Smooth muscle cell of bladder (primary cell): ENCODE data around the gene EPDR1. TPM values are rescaled to one million over a fixed set of nuclear protein-coding genes. Genes with fewer than 3 reads are reported as not detected.

Source experiments
- total RNA-seq: library from RNA; depleted of rRNA; stranded (reverse); fragments of >200 nt; gene quantifications from 2 replicates; pipeline ENCODE4 v1.2.3, GENCODE V29; 2014

Gene EPDR1
- total RNA-seq = 42.5 and 112 TPM in 2 replicates

DNA sequence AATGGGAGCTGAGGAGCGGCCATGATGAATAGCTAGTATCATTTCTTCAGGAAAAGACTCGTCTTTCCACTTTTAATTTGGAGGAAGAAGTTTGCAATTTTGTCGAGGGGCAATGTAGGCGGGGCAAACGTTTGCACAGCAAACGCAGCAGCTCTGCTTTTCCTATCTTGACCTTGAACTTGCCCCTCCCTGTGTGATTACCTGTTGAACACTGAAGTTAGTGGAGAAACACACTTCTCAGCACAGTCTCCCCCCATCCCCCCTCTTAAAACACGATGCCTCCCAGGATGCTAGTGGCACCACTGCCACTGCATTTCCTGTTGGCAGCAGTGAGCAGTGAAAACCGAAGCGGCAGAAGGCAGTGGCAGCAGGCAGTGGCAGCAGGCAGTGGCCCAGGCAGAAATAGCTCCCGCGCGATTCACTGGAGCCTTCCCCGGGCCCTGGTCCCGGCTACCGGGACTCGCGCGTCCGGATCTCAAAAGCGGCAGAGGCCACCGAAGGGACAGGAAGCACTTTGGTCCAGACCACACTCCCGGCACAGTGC lies at the start of gene EPDR1:
Gene EPDR1, plus strand, starts transcription at position 336 of the 544 bp plus-strand sequence. CDS start 300 bp downstream, outside the sequence.

DNA sequence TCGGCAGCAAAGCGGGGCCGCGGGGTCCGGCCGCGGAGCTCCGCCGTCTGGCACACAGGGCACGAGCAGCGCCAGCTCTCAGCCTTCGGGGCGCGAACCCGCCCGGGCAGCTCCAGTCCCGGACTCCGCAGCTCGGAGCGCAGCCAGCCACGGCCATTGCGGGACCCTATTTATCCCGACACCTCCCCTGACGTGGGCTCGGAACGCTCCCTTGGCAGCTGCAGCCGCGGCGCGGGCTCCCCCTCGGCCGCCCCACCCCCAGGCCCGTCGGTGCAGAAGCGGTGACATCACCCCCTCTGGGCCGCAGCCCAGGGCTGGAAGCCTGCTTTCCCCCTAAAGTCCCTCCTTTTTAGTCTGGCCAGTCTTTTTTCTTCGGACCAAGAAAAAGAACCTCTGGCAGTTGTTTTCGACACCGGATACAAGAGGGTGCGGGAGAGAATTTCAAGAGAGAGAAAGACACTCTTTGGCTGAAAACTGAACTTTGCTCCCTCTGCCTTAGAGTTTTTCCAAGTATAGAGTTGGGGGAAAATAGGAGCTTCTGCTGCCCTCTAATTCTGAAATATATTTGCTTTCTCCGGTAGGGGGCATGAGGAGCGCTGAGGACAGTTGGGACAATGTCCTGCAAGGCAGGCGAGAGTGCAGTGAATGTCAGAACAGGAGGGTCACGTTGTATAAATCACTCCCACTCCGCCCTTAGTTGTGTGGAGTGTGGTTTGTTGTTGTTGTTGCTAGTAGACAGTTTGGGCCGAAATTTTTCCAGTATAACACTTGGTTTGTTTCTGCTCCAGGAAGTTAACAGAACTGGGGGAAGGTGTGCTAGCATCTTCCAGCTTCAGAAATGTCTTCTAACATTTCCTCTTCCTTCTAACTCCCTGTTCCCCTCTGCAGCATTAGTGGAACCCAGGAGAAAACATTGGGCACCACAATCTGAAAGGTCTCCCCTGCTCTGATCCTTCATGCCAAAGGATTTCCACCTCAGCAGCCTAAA lies 3.5 kb upstream of the EPDR1 start, which contains the start of gene SFRP4:
Gene SFRP4, minus strand, starts transcription at position 145 of the 988 bp plus-strand sequence. CDS start 280 bp downstream, outside the sequence.

Other genes starting within 250 kb of the EPDR1 start
- gene GPR141, start 236.9 kb upstream of the EPDR1 start, total RNA-seq = 0.09 TPM in 1 of 2 replicates, not detected in the other
- not detected in 2 replicates for gene NME8, start 72.0 kb upstream of the EPDR1 start, total RNA-seq
- gene SFRP4, start 3.8 kb upstream of the EPDR1 start, total RNA-seq = 9.0 and 112 TPM in 2 replicates